Loucy (cell line): ENCODE measurements around the gene VSTM5.
"Not testable (repeated sequence)": the region's sequence is repeated elsewhere in the genome, so short reads cannot be mapped to it uniquely, and the experiment has no call there.

Experiments
- H2AFZ ChIP-seq: fragments of 200-600 bp; sonication (generic); 2 replicates; pipeline ENCODE4 v1.6.0; 2016; ENCODE audit warnings: antibody characterized with exemption, mild to moderate bottlenecking, low read length, moderate library complexity
- H3F3A ChIP-seq: fragments of 200-600 bp; 2 replicates; pipeline ENCODE4 v1.6.0; 2016; ENCODE audit warnings: antibody characterized with exemption, low read depth, mild to moderate bottlenecking
- H3K27me3 ChIP-seq: fragments of 200-600 bp; sonication (generic); 2 replicates; pipeline ENCODE4 v1.6.1; 2014; ENCODE audit warnings: low read length, mild to moderate bottlenecking; ENCODE audit not compliant: insufficient read depth, poor library complexity, severe bottlenecking
- H3K36me3 ChIP-seq: fragments of 200-600 bp; sonication (generic); 2 replicates; pipeline ENCODE4 v1.6.1; 2016; ENCODE audit warnings: low read length; ENCODE audit not compliant: insufficient read depth
- H3K4me1 ChIP-seq: fragments of 200-600 bp; sonication (generic); 2 replicates; pipeline ENCODE4 v1.5.1; 2014; ENCODE audit warnings: low read length, mild to moderate bottlenecking; ENCODE audit not compliant: insufficient read depth, poor library complexity, severe bottlenecking
- H3K4me2 ChIP-seq: fragments of 200-600 bp; sonication (generic); 2 replicates; pipeline ENCODE4 v1.6.0; 2014; ENCODE audit warnings: antibody characterized with exemption, low read length, low read depth, mild to moderate bottlenecking; ENCODE audit not compliant: poor library complexity, severe bottlenecking
- H3K4me3 ChIP-seq: fragments of 200-600 bp; sonication (generic); 2 replicates; pipeline ENCODE4 v1.5.1; 2014; ENCODE audit warnings: low read length, mild to moderate bottlenecking, mixed read lengths; ENCODE audit not compliant: poor library complexity, severe bottlenecking
- H3K79me2 ChIP-seq: fragments of 200-600 bp; sonication (generic); 2 replicates; pipeline ENCODE4 v1.6.1; 2014; ENCODE audit warnings: low read length; ENCODE audit not compliant: insufficient read depth
- H3K9ac ChIP-seq: fragments of 200-600 bp; sonication (generic); 2 replicates; pipeline ENCODE4 v1.6.0; 2014; ENCODE audit warnings: mild to moderate bottlenecking, low read depth, low read length, moderate library complexity; ENCODE audit not compliant: poor library complexity, severe bottlenecking
- H3K9me2 ChIP-seq: fragments of 200-600 bp; sonication (generic); replicated peaks from 2 replicates; pipeline ENCODE4 v1.6.1; 2016; ENCODE audit warnings: low read depth, low read length, mixed read lengths
- H3K9me3 ChIP-seq: fragments of 200-600 bp; sonication (generic); 2 replicates; pipeline ENCODE4 v1.6.1; 2014; ENCODE audit warnings: mild to moderate bottlenecking, antibody characterized with exemption, low read length, low read depth; ENCODE audit not compliant: insufficient read depth
- H4K20me1 ChIP-seq: fragments of 200-600 bp; sonication (generic); 2 replicates; pipeline ENCODE4 v1.6.0; 2014; ENCODE audit warnings: antibody characterized with exemption, low read length, mild to moderate bottlenecking; ENCODE audit not compliant: insufficient read depth, poor library complexity, severe bottlenecking
- EZH2phosphoT487 ChIP-seq: fragments of 200-600 bp; IDR thresholded peaks from 2 replicates; pipeline ENCODE4 v1.6.1; 2018; ENCODE audit warnings: antibody characterized with exemption, mild to moderate bottlenecking, moderate library complexity, borderline replicate concordance
- TF ChIP-seq, protein P1 (sequence below): fragments of 200-600 bp; sonication (generic); conservative IDR thresholded peaks from 2 replicates; pipeline ENCODE4 v1.5.1; 2014; ENCODE audit warnings: mild to moderate bottlenecking, antibody characterized with exemption, low read length

VSTM5 gene

DNA sequence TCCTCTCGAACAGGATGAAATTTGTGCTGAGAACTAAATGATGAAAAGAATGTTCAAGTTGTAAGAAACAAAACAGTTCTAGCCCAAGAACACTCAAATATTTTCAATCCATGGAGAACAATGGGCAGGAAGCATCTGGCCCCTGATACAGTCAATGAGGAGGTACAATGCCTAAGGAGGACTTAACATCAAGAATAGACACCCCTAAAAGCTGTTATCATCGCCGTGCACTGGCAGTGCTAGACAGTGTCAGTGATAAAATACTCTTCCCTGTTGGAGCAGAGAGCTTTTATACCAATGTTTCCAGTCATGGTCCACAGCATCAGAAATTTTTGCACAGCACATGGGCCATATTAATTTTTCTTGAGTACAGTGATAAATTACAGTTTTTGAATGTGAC lies 20.2 kb upstream of the VSTM5 start:
- no peak overlapping the region for H2AFZ ChIP-seq
- no peaks in the 10 kb centered on the region for H3K79me2 ChIP-seq
- no peaks in the 10 kb centered on the region for H3K9me3 ChIP-seq
- H4K20me1 ChIP-seq: no peaks in the 10 kb centered on the region
- no peak overlapping the region for H3K4me2 ChIP-seq
- H3K9ac ChIP-seq: no peak overlapping the region
- TF ChIP-seq, protein P1, sequence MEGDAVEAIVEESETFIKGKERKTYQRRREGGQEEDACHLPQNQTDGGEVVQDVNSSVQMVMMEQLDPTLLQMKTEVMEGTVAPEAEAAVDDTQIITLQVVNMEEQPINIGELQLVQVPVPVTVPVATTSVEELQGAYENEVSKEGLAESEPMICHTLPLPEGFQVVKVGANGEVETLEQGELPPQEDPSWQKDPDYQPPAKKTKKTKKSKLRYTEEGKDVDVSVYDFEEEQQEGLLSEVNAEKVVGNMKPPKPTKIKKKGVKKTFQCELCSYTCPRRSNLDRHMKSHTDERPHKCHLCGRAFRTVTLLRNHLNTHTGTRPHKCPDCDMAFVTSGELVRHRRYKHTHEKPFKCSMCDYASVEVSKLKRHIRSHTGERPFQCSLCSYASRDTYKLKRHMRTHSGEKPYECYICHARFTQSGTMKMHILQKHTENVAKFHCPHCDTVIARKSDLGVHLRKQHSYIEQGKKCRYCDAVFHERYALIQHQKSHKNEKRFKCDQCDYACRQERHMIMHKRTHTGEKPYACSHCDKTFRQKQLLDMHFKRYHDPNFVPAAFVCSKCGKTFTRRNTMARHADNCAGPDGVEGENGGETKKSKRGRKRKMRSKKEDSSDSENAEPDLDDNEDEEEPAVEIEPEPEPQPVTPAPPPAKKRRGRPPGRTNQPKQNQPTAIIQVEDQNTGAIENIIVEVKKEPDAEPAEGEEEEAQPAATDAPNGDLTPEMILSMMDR: no peak
- no peak for TF ChIP-seq EZH2phosphoT487
- H3K9me2 ChIP-seq: no peaks in the 10 kb centered on the region
- H3F3A ChIP-seq: no peaks in the 10 kb centered on the region
- H3K27me3 ChIP-seq: no peaks in the 10 kb centered on the region
- no peaks in the 10 kb centered on the region for H3K36me3 ChIP-seq
- no peak overlapping the region for H3K4me3 ChIP-seq
- no peaks in the 10 kb centered on the region for H3K4me1 ChIP-seq

DNA sequence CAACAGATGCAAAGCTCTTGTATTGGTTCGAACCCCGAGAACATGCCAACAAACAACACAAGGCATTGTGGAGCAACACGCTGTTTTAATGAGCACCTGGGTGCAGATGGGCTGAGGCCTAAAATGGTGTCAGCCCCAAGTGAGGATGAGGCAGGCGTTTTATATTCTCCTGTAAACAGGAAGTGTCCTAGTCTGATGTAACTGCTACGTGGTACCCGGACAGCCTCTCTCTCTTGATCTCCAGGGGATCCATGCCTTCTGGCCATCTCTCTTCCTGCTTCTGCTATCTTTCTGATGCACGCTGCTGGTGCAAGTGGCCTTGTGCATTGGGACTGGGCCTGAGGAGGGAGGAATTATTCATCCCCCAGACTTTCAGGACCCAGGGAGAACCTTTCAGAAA lies 19.4 kb upstream of the VSTM5 start:
- H3K4me1 ChIP-seq: no peaks in the 10 kb centered on the region
- no peaks in the 10 kb centered on the region for H4K20me1 ChIP-seq
- no peaks in the 10 kb centered on the region for H3K27me3 ChIP-seq
- no peak overlapping the region for H2AFZ ChIP-seq
- H3K9ac ChIP-seq: no peak overlapping the region
- no peaks in the 10 kb centered on the region for H3K9me3 ChIP-seq
- no peak overlapping the region for H3K4me2 ChIP-seq
- no peaks in the 10 kb centered on the region for H3F3A ChIP-seq
- H3K4me3 ChIP-seq: no peak overlapping the region
- H3K9me2 ChIP-seq: no peaks in the 10 kb centered on the region
- no peaks in the 10 kb centered on the region for H3K36me3 ChIP-seq
- H3K79me2 ChIP-seq: no peaks in the 10 kb centered on the region
- TF ChIP-seq, protein P1: no peak
- no peak for TF ChIP-seq EZH2phosphoT487

DNA sequence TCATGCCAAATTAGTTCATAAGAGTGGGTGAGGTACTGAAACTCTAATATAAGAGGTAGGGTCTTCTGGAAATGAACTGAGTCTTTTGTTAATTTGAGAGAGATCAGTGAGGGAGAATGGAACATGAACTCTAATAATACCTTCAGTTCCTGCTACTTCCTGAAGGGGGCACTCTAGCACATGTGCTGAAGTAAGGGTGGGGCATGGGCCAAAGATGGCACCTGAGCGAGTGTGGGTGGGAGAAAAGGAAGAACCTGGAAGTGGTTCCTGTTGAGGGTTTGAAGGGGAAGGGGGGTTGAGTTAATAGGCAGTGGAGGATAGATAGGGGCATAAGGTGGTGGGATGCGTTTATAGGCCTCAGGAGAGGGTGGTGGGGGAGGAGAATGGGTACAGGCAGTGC lies 18.0 kb upstream of the VSTM5 start:
- H2AFZ ChIP-seq, H3K4me1 ChIP-seq, H3K9ac ChIP-seq, H4K20me1 ChIP-seq, H3K27me3 ChIP-seq, H3K36me3 ChIP-seq, H3K79me2 ChIP-seq, H3K9me3 ChIP-seq, H3K4me2 ChIP-seq, H3F3A ChIP-seq, H3K9me2 ChIP-seq, H3K4me3 ChIP-seq: not testable (repeated sequence)
- TF ChIP-seq, protein P1: peak; percentile 45
